HG03108 (cell line): ENCODE data around the gene ADNP2.
A peak's percentile ranks its signal among the peaks of the same experiment; 100 is the strongest.

Experiments used
- ATAC-seq: cut with Tn5 transposase; IDR thresholded peaks from one replicate; pipeline ENCODE4 v1.9.1; 2021; ENCODE audit warnings: moderate library complexity; ENCODE audit not compliant: unreplicated experiment

The ADNP2 gene

DNA sequence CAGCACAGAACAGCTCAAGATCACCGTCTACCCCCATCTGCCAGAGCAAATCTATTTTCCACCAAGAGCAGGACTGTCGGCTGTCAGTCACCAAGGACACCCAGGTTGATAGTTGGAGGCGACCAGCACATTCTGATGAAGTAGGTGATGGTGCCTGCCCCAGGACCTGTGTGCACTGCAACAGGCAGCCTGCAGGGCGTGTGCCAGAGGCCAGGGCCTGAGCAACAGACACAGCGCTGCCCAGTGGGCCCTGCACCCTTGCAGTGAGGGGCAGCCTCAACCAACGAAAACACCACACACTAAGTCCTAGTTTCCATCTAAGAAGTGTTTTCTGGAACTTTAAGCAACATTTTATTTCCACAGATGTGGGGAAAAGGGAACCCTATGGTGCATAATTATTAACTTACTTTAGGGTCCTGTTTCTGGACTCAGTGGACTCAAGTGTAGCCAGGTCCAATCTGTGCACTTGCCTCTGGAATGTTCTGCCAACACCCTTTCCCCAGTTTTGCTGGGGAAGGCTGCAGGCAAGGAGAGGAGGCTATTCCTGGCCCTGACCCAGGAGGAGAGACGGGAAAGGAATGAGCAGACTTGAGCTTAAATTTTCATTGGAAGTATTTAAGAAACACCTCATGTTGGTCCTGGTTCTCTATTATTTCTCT lies 61.5 kb downstream of the ADNP2 start:
- ATAC-seq: no peak

DNA sequence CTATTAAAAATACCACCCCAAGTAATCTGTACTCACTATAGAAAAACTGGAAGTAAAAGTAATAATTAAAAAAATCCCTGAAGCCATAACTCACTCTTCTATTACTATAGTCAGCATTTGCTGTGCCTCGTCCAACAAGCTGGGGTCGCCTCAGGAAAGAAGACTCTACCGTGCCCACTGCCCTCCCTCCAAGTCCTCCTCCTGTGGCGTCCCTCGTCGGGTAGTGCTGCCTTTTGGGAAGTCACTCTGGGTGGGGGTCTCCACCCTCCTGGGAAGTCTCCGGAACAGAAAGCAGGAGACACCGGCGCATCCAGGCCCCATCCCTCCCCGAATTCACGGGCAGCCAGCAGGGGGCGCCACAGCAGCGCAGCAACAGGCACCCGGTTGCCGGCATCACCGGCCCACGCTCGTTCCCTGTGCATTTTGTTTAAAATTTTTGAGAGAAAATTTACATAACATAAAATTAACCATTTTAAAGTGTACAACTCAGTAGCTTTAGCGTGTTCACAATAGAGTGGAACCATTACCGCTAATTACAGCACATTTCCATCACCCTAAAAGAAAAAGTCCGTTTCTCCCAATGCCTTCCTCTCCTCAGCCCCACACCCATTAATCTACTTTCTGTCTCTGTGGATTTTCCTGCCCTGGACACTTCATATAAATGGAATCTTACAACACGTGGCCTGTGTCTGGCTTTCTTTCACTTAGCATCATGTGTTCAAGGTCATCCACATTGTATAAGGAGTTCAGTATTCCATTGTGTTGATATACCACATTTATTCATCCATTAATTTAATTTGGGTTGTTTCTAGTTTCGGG lies 62.2 kb downstream of the ADNP2 start:
- no peak for ATAC-seq

DNA sequence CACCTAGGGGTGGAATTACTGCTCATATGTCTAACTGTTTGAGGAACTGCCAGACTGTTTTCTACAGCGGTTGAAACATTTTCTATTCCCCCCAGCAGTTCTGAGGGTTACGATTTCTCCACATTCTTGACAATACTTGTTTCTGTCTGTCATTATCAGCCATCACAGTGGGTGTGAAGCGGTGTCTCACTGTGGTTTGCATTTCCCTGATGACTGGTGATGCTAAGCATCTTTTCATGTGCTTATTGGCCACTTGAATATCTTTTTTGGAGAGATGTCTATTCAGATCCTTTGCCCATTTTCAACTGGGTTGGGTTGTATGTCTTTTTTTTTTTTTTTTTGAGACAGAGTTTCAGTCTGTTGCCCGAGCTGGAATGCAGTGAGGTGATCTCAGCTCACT lies 63.0 kb downstream of the ADNP2 start:
- no peak for ATAC-seq

GRCh38 chr18:80173060-80173459 lies 64.0 kb downstream of the ADNP2 start:
- no peak for ATAC-seq

- no peak for ATAC-seq
Observed at GRCh38 chr18:80175451-80176204, 66.6 kb downstream of the ADNP2 start.

GRCh38 chr18:80176334-80177073 lies 67.4 kb downstream of the ADNP2 start:
- no peak for ATAC-seq

DNA sequence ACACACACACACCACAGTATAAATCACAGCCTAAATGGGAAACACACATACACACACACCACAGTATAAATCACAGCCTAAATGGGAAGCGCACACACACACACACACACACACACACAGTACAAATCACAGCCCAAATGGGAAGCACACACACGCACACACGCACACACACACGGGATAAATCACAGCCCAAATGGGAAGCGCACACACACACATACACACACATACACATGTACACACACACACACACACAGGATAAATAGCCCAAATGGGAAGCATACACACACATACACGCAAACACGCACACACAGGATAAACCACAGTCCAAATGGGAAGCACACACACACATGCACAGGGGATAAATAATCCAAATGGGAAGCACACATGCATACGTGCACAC lies 68.1 kb downstream of the ADNP2 start:
- no peak for ATAC-seq

GRCh38 chr18:80178935-80179818 lies 70.1 kb downstream of the ADNP2 start:
- no peak for ATAC-seq

DNA sequence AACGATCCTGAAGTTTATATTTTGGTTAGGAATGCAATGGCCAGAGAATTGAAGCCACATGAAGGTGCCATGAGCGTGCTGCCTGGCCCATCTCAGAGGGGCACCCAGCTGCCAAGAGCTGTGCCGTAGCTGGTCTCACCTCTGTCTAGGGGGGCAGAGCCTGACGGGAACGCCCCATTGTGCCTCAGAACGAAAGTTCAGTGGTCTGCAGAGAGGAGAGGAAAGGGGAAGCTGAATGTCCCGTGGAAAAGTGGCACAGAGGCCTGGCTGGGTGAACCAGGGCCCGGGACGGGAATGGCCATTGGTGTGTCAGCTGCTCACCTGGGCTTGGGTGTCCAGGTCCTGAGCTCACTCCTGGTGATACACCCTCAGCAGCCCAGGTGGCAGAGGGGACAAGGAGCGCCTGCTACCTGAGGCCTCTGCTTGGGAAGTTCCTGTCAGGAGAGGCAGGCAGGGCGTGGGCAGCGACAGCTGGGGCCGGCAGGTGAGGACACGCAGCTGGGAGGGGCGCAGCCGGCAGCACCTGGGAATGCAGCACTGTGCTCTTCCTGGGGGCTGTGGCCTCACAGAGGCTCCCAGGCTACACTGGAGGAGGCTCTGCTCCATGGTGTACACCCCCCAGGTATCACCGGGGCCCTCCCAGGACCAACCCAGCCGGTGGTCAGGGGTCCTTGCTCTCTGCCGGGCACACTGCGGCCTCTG lies 70.9 kb downstream of the ADNP2 start:
- peak; percentile 62 for ATAC-seq

DNA sequence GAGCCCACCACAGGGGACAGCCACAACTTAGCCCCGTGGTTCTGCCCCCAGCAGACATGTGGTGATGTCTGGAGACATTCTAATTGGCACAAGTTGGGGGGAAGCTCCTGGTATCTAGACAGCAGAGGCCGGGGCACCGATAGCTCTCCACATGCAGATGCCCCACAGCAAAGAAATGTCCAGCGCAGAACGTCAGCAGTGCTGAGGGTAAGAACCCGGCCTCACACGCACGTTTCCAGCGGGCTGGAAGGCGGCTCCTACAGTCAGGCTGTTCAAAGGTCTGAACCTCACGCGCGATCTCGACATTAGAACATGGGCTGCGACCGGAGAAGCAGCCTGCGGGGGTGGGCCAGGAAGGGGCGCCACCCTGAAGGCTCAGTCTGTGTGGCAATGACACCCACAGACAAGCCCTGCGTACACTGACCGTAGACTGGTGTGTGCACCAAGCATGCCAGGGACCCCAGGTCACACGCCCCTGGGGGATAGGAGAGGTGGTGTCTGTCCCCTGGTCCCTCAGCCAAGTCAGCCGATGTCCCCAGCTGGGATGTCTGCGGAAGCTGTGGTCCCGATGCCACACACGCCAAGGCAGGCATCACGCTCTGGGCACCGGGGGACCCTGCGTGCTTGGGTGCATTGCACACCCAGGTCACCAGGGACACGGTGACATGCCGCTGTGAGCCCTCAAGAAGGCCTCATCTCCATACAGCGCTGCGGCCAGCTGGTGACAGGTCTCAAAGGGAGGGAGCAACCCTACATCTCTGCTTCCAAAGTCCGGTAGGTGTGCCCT lies 71.9 kb downstream of the ADNP2 start:
- no peak for ATAC-seq

GRCh38 chr18:80181642-80182461 lies 72.8 kb downstream of the ADNP2 start:
- no peak for ATAC-seq

- no peak for ATAC-seq
Observed at GRCh38 chr18:80182855-80183254, 73.8 kb downstream of the ADNP2 start.

- ATAC-seq: no peak
Observed at GRCh38 chr18:80183273-80184050, 74.4 kb downstream of the ADNP2 start.

DNA sequence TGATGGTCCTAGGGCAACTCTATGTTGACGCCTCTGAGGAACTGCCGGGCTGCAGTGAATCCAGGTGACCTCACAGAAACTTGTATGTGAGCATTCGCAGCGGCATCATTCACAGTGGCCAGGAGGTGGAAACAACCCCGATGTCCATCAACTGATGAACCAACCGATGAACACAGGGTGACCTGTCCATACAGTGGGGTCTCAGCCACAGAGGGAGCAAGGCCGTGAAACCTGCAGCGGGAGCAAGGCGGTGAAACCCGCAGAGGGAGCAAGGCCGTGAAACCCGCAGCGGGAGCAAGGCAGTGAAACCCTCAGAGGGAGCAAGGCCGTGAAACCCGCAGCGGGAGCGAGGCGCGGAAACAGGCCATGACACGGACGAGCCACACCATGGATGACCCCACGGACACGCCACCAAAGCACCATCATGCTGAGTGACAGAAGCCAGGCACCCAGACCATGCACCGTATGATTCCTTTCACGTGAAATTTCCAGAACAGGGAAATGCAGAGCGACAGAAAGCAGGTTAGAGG lies 75.2 kb downstream of the ADNP2 start:
- ATAC-seq: no peak

- ATAC-seq: no peak
Observed at GRCh38 chr18:80185545-80185944, 76.5 kb downstream of the ADNP2 start.

- no peak for ATAC-seq
Observed at GRCh38 chr18:80187956-80188642, 79.0 kb downstream of the ADNP2 start.
